AG08396 (cell line): Measurements from ENCODE around the gene PRSS16.

Experiments
- DNase-seq: peaks from one replicate; pipeline ENCODE4 v3.0.0; 2012; ENCODE audit warnings: low spot score, mixed read lengths

The PRSS16 gene

DNA sequence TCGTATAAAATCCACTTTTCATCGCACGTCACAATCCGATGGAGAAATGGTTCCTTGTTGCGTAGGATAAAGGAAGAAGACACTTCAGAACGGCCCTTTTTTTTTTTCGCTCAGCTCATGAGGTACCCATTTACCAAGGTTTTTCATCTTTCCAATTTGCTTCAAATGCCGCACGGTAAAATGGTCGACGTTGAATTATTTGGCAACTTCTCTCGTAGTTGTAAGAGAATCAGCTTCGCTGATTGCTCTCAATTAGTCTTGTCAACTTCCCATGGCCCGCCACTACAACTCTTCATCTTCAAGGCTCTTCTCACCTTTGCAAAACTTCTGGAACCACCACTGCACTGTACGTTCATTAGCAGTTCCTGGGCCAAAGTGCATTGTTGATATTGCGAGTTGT lies 35.8 kb downstream of the PRSS16 start:
- no peak for DNase-seq

DNA sequence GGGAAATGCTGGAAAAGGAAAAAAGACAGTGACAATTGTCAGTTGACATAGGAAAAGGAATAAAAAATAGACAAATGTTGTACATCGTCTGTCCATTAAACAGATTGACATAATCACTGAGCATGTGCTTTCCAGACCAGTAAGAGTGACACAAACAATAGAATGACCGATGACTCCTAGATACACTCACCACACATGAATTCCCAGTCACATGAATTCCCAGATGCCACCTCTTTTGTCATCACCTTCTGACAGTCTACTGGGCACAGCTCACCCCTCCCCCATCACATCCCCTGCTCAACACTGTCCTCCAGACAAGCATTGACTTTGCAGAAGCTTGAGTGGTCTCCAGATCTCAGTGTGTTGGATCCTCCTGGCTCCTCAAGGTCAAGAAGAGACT lies 38.6 kb downstream of the PRSS16 start:
- no peak for DNase-seq

DNA sequence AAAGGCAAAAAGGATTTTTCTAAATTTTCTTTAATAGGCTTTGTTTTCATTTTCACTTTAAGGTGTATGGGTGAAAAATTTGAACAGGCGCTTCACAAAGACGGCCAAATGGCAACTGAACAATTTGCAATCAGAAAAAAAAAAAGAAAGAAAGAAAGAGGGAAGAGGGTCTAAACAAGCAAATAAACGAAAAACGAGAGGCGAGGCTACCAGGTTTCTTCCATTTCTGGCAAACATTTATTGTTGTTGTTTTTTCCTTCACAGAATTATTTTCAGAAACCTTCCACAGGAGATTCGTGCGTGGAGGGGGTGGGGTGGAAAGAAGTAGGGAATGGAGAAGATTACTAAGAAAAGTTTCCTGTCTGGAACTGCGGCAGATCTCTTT lies 40.2 kb downstream of the PRSS16 start:
- no peak for DNase-seq

DNA sequence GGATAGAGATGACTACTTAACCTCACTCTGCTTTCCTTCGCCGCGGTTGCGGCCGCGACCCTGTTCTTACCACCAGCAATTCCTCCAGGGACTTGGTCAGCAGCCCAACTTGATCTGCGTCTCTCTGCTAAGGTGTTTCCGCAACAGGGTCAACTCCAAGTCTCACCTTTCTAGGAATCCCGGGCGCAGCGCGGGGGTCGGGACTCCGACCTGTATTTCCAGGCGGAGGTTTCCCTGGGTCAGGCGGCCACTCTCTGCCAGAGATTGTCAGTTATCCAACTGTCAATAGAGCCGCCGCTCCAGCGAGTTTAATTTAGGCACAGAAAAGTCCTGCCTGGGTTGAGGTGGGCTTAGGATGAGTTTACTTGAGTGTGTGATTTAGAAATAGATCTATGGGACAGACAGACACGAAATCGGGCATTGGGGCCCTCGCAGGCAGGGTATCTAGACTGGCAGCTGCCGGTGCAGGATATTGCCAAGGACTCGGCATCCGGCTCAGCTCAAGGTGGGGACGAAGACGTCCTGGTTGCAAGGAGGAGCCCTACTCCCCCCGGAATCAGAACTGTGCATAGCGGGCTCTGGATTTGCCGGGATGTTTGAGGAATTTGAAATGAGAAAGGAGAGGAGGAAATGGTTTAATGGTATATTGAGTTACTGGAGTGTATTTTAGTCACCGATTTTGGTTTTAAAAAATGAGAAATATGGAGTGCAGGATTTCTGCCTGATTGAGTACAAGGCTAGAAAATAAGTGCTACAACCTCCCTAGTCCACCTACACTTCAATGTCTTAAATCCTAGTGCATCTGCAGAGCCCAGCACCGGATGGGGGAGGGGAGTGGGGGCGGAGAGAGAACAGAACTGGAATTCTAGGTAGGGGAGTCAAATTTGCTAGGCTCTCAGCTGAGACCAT lies 40.9 kb downstream of the PRSS16 start:
- DNase-seq: no peak

DNA sequence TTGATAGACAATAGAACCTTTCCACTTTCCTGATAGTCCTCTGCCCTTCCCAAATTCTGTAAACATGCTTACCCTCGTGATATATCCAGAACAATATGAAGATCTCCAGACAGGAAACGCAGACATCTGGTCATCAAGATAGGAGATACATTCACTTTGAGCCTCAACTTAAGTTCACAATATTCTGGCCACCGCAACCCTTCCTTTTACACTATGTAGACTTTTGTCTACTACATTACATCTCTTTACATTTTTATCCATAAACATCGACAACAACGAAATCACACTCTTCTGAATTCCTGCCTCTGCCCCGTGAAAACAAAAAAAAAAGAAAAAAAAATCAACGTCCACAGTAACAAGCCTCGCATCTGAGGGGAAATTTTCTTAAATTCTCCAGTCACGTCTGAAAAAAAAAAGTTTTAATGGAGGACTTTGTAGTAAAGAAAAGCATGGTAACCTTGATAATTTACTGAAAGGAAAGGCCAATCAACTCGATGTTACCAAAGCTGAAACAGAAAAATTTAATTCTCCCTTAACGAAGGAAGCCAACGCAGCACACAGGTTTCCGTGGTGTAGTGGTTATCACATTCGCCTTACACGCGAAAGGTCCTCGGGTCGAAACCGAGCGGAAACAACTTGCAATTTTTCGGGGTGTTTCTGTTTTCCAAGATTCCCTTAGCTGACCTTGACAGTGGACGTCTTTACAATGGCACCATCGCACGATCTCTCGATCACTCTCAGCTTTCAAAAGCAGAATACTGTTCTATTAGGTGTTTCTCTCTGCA lies 42.8 kb downstream of the PRSS16 start:
- no peak for DNase-seq

DNA sequence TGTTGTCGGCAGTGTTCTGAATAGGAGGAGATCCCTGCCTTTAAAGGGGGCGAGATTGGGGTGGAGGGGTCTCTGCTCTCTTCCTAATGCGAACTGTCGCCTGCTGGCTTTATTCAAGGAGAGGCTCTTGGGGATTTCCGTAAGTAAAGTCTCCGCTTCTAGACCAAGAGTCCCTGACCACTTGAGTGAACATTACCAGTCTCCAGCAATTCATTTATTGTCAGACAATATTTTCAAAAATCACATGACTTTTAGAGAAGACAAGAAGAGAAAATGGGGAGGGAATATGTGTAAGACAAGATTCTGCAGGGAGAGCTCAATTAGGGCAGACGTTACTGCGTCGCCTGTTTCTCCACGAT lies 43.3 kb downstream of the PRSS16 start:
- no peak for DNase-seq

DNA sequence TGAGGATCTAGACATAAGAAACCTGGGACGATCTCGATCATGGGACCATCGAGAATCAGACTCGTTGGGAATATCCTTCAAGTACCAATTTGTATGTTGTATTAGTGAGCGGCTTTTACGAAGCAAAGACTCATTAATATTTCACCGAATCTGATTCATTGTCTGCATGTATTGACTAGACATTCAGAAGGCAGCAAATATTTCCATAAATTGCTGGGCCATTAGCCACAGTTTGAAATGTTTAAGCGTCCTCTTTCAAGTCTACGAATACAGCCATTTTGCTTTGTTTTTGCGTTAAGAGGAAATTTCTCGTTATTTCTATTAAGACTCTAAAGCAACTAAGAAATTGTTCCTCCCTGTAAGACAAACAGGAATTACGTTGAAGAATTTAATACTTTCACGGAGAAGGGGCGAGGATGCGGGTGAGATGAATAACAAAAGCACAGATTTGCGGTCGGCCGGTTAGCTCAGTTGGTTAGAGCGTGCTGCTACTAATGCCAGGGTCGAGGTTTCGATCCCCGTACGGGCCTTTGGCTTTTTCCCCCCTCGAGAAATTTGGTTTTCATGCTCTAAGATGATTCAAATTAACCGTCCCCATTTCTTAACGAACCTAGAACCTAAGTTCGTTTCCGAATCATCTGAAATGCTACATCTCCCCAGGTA lies 46.1 kb downstream of the PRSS16 start:
- DNase-seq: peak; percentile 52

DNA sequence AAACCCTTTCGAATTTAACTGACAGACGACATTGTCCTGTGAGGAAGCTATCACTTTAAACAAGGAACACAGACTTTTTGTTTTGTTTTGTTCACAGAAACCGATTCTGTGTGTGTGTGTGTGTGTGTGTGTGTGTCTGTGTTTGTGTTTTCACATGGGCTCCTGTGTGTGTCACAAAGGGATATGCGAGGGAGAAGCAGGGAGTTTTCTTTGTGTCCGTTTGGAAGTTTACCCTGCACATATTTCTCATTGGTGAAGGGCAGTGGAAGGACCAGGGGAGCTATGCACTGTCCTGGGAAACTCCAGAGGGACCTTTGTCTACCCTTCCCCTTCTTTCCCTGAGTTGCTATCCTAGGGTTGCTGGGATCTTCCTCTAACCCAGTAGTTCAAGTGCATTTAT lies 46.9 kb downstream of the PRSS16 start:
- DNase-seq: no peak

DNA sequence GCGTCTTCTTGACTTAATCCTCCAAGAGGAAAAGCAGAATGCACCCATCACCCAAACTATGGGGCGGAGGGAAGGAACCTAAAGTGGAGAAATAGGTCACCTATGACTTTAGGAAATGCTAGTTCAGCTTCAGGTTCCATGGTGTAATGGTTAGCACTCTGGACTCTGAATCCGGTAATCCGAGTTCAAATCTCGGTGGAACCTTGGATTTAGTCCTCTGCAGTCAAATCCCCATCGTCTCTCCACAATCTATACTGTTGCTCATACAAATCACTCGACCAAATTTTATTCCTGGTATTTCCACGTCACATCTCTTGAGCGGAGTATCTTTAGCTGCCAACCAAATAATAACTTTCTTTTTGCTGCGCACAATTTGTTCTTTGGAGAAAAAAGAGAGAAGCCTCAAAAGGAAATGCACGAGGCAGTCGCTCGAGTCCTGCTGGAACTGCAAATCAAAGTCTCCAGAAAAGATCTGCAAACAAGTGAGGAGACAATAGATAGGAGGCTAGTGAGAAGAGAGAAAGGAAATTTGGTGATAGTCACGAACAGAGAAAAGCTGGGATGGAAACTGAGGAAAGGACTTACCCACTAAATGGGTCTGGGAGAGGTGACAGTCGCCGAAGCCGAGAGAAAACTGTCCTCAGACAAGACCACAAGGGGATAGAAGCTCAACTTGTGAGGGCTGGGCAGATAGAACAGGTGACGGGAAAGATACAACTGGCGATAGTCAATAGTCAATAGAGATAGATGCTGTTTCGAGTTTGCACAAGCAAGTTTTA lies 48.0 kb downstream of the PRSS16 start:
- DNase-seq: peak; percentile 52

DNA sequence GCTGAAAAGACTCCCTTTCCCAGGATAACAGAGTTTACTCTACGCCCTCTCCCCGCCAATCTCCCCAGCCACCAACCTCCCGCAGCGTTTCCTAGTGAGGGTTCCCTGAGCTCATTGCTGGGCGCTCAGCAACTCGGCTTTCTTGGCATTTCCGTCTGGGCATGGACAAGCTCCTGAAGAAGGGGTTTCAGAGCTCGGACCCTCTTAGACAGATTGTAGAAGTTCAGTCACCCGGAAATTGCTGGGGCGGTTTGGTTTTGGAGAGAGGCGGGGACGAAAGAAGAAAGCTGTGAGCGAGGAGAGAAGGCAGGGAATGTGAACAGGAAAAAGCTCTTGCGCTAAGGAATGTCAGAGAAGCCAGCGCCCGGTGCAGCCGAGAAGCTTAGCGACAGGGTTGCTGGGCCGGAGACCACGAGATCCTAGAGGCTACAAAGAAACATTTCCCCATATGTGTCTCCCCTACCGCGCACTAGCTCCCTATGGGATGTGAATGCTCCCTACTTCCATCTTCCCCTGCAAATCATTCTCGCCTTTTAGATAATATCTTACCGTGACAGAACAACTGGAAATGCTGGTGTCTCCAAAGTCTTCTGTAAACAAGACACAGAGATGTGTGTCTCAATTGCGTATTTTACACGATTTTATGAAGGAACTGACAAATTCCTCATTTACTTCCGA lies 48.7 kb downstream of the PRSS16 start:
- peak; percentile 57 for DNase-seq

DNA sequence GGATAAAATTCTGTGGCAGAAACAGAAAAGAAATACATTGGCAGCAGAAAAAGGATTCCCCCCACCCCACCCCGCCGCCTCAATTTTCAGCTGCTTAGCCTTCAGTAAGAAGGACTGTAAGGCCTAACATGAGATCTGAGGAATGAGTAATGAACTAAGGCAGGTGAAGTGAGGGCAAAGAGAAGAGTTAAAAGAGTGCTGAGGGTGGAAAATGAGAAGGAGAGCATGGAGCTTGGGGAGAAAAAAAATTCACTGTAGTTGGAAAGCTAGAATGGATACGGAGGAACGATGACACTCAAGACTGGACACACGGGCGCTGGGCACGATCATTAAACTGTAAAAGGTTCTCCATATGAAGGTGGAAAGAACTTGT lies 50.0 kb downstream of the PRSS16 start:
- no peak for DNase-seq

DNA sequence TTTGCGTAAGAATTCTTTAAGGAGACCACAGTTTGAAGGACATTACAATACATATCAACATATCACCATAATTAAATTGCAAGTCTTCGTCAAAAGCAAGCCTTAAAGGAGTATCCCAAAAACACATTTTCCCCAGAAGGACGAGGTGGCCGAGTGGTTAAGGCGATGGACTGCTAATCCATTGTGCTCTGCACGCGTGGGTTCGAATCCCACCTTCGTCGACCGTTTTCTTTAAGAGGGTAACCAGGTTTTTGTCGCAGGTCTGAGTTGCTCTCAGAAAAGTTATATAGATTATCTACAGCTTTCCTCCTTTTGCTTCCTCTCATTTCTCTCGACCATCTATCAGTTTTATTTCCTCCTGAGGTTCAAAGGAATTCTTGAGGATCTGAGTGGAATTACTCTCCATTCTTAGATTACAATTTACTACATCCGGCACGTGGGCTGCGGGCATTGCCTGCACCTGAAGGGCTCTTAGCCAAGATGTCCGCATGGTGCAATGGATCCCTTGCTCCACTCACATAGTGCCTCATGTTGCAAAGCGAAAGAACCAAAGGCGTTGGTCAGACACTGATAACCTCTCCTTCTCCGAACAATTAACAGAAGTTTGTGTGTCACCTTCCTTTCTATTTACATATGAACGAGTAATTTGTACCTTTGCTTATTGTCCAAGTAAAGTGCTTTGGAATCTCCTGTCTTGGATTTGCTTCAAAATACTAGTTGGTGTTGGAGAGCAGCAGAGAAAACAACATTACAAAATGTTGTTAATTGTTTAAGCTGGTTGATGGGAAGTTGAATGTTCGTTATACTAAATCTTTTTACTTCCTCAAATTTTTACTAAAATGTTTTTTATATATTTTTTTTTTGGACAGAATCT lies 50.6 kb downstream of the PRSS16 start:
- DNase-seq: peak; percentile 34

DNA sequence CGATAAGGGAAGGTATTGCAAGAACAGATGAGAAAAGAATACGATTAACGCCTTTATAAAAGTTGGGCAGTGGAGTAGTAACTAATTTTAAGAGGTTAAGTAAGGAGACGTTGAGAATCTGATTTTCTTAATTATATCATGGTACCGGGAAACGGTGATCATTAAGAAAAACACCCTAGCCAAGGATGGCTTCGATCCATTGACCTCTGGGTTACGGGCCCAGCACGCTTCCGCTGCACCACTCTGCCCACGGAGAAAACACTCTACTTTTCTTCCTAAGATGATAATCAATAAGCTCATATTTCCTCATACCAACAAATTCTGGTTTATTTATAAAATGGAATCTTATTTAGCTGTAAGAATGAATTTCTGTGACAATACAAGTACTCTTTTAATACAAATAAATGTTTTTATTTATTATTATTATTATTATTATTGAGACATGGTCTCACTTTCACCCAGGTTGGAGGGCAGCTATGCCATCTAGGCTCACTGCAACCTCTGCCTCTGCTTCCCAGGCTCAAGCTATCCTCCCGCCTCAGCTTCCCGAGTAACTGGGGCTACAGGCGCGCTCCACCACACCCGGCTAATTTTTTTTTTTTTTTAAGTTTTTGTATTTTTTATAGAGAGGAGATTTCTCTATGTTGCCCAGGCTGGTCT lies 56.2 kb downstream of the PRSS16 start:
- DNase-seq: peak; percentile 31
